HG03095 (cell line): ENCODE results near the gene HSF5.
A peak's percentile ranks its signal among the peaks of the same experiment; 100 is the strongest.

ENCODE experiments used
- ATAC-seq: cut with Tn5 transposase; IDR thresholded peaks from one replicate; pipeline ENCODE4 v1.9.1; 2021; ENCODE audit warnings: moderate library complexity; ENCODE audit not compliant: unreplicated experiment

Gene HSF5

DNA sequence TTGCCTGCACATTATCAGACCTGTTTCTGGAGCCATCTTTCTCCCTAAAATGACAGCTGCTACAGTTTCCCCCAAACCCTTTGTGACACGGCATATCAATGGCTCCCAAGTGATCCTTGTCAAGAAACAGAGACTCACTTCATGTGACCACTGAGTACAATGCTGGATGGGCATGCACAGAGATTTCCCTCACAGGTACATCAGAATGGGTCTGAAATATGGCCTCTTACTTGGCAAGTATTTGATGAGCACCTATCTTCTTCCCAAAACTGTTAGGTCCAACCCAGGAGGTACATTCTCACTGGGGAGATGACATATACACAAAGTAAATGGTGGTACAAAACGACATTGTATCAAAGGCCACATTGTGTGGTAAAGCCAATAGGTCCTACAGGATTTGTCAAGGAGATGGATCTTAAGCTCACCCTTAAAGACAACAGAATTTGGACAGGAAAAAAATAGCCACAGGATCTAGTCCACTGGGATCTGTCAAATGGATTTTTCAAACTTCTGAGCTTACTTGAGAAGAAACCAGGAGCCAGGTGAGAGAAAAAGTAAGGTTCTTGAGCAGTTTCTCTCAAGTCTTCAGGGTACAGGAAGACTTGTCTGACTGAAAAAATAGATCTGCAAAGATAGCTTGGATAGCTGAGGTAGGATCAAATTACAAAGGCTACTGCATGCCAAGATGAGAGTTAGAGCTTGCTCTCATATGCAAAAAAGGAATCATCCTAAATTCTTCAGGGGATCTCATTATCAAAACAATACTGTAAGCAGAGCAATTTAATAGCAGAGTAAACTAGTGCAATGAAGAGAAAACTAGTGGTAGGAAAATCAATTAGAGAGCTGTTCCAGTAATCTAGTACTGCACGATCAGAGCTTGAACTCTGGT lies 99.7 kb downstream of the HSF5 start:
- no peak for ATAC-seq

DNA sequence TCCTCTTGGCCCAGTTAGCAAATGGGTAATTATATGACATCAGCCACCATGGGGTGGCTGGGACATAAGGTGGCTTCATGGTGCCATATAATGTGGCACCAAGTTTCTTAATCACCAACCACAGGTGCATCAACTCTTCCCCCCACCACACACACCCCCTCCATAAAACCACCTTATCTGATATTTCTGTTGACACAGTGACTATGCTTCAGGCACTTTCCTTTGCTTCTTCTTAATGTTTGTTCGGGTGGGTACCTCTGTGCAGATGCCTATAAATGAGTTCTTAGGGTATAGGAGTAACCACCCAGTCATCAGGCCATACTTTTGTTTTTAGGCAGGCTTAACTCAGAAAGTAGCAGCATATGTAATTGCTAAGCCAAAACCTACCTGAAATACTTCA lies 100.4 kb downstream of the HSF5 start:
- ATAC-seq = no peak

DNA sequence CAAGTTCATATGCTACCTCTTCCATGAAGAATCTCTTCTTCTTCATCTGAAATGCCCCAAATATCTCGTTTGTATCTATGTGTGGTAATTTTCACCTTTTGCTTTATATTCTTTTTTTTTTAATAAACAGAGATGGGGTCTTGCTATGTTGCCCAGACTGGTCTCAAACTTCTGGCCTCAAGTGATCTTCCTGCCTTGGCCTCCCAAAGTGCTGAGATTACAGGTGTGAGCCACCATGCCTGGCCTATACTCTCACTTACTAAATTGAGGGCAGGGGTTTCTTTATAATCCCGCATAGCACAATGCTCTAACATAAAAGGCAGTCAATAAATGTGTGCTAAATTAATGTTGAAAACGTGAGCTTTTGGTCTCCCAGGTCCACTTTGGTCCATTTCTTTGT lies 101.5 kb downstream of the HSF5 start:
- ATAC-seq = no peak

DNA sequence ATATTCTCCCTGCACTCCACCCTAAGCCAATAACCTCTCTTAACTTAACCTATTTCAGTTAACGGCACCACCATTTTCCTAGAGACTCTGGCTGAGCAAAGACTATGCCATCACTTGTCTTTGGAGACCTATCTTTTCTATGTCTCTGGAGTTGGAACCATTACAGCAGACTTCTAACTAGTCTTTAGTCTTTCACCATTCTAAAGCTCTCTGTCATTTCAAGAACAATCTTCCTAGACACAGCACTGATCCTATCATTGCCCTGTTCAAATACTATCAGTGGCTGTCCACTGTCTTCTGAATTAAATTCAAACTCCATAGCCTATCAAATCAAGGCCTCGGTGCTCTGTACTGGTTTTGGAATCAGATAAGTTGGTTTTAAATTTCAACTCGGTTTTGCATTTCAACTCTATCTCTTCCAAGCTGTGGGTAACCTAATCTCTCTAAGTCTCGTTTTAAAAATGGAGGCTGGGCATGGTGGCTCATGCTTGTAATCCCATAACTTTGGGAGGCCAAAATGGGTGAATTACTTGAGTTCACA lies 102.8 kb downstream of the HSF5 start:
- ATAC-seq = no peak

DNA sequence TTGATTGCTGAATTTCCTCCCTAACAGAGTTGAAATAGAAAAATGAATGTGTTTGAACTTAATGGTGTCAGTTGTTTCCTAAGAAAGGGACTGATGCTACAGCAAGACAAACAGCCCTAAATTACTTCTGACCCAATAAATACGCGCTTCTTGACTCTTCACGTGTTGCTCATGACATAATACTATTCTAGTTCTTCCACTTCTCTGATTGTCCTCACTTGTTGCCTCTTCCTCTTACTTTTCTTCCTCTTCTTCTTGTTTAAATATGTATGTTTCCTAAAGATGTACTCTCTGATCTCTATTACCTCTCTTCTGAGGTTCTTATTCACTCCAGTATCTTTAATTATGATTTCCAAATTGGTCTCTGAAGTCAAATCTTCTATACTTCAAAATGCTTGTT lies 103.3 kb downstream of the HSF5 start:
- ATAC-seq = no peak

DNA sequence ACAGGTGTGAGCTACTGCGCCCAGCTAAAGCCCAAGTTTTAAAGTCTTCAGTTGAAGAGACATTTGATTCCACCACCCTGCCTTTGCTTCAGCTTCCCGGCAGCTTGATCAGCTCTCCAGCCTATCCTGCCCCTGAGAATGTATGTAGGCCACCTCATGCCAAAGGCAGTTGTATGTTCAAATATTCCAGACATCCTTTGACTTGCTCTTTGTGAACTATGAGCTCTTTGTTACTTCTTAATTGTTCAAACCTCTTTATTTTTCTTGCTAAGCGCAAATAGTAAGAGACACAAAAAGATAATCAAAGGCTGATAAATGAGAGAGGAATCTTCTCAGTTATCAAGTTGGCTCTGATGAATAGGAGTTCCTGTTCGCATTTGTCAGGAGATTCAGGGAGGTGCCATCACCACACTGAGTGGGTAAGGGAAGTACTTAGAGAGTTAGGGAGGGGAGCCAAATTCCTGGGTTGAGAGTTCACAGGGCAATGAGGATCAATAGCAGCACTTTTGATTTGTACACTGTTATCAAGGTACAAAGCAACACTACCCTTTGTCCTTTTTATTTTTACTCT lies 104.2 kb downstream of the HSF5 start:
- no peak for ATAC-seq

DNA sequence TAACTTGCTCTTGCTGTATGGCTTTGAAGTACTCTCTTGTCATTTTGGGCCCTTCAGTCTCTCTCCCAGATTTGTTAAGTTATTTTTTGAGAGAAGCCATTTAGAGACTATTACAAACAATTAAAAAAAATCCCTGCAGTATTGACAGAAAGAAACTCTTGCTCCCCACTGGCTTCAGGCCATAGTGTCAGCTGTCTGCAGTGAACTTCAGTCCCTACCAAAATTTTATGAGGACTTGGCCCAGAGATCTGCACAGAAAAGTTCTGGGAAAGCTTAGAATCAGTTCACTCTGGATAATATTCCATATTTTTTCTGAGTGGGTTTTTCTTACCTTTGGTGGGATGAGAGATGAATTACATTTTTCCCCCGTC lies 105.4 kb downstream of the HSF5 start:
- ATAC-seq = no peak

DNA sequence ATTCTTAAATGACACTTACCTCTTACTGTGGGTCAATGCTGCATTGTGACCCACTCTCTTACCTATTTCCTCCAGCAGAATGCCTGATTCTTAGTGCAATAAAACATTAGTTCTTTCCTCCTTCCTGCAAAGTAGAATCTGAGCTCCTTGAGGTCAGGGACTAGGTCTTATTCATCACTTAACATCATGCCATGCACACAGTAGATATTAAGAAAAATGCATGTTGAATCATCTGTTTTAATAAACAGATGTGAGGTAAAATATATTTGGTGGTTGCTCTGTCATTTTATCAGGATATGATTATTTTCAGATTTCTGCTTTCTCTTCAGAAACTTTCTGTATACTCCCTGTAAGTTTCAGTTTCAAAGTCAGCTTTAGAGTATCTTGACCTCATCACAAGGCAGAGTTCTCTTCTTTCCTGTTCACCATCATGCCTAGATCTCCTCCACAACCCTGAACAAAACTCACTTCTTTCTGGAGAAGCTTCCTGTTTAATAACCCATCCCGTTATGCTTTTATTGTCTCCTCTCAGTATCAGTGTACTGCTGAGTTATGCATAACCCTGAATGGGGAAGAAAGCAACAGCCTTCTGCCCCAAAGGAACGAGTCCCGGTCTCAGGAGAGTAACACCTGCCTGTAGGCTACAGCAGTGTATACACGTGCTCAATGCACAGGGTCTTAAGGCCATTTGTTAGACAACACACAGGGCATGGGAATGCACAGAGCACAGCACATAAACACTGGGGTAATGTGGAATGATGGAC lies 105.9 kb downstream of the HSF5 start:
- peak; percentile 65 for ATAC-seq

DNA sequence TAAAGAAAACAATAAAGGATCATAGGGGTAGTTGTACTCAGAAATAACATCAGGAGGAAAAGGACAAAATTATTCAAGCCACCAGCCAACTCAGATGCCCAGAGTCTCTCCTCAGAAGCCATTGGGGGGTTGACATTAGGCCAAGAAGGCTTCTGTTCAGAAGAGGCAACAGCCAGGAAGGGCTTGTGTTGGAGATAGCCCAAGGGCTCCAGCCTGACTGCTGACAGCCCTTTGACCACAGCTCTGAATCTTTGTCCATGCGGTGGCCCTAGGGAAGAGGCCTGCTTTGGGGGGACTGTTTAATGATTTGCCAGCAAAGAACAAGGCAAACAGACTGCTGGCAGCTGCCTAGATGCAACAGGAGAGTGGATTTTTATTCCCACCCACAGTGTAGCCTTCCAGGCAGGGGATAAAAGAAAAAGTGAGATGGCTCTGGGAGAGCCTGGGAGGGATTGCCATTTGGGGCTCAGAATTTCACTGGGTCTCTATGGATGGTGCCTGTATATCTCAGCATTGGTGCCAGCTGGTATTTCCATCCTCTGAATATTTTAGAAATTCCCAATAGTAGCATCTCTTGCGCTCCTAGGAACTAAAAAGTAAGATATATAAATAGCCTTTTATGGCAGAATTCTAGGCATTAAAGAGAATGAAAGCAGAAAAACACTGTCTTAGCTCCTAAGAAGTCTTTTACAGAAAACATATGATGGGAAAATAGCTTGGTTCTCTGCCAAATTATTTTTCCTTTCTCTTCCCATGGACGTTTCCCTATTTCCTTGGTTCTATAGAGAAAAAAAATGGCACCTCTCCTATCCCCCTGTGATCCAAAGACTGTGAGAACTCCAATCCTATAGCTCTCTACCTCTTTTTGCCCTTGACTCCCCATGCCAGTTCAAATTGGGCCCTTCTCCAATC lies 106.8 kb downstream of the HSF5 start:
- ATAC-seq = no peak

DNA sequence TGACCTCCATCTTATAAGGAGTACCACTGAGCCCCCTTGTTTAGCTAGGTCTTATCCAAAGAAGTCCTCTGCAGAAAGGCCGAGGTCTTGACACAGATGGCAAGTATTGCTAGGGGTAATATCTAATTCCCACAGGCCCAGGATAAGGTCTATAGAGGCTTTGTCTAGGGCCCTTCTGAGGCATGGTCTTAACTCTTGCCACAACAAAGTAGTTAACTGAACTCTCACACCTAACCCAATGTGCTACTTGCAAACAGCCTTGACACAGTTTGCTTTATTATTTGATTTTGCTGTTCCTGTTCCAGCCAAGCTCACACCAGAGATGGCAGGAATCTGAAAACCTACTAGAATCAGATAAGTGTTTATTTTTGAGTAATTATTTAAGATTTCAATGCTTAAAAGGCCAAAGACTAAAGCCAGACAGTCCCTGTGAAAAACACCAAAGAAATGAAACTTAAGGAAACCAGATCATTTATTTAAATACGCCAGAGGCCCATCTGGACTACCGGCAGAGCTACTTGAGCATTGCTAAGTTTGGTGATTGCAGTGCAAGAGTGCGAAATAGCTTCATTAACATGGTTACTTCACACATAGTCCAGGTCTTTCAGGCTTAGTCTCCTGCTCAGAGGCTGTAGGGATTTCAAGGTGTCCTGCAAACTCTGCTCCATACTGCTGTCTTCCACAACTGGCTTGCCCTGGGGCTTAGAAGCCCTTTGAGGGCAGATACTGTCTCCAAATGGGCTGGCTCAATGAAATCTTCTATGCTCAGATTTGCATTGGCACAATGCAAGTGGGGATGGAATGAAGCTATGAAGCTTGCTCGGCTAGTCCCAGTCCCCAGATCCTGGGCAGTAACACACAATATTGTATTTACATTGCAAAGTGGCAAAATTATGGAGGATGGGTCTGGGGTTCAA lies 107.7 kb downstream of the HSF5 start:
- ATAC-seq = no peak

DNA sequence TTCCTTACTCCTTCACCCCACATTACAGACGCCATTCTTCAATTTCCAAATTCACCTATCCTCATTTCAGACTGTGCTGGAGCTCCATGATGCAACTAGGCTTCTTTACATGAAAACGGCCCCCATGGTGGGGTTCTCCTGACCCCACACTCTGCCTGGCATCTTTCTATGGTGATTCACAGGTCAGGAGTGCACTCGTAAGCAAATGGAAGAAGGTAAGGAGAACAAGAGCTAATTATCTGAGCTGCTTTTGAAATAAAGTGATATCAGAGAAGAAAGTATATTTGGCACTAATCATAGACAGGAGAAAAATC lies 108.7 kb downstream of the HSF5 start:
- ATAC-seq = no peak

DNA sequence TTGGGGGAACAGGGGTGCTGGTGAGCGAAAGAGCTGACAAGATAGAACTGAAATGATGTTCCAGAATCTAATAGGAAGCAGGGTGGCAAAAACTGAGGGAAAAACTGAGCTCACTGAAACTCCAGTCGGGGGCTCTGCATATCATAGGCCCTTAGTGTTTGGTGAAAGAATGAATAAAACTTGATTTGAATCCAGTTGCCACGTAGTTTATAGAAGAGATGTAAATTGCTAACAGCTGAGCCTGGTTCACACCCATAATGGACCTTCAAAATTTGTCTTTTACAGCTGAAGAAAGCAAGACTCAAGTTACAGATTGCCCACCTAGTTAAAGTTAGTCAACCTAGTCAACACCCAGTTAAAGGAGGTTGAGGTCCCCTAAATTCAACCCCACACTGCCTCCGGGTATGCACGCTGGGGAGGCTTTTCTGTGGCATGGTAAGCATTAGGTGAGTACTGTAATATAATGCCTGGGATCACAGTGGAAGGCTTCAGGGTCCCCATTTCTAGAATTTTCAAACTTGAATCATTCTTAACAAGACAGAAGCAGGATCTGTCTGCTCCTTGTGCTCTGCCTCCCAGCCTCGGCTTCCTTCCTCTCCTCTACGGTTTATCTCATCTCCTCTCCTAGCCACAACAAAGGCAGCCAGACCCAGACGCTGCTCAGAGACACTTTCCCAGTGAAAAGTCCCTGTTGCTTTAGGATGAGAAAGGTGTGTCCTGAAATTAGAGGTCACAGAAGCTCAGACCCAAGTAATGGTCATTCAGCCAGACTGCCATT lies 109.3 kb downstream of the HSF5 start:
- no peak for ATAC-seq

DNA sequence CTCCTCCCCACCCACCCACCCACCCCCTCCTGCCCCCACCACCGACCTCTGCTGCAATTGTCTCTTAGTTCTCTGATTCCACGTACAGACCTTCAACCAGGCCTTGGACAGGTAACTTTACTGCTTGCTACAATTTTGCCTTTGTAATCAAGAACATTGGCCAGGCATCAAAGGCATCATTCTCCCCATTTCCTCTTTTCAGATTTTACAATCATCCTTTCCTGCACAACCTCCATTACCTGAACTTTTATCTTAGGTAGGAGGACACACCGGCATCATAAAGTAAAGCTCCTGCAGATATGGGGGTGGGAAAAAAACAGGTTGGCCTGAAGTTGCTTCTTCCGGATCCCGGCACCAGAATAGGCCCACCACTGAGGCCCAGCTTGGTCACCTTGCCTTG lies 110.5 kb downstream of the HSF5 start:
- no peak for ATAC-seq

DNA sequence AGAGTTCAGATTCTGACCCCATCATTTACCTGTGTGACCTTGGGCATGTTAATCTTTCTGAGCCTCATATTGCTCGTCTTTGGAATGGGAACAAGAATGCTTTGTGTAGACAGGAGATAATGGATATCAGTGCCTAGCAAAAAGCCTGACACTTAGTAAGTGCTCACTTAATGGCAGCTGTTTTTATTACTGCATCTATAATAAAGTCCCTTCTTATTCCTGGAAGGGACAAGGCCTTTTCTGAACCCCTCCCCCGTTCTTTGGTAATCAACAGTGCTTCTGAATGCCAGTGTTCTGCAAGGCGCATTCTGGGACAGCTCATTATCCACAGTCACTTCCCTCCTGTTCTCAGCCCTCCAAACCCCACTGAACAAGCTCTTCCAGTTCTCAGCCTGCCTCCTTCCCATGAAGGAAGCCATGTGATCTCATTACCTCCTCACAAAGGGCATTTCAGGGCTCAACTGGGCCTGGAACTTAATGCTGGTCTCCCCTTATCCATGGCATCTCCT lies 111.1 kb downstream of the HSF5 start:
- no peak for ATAC-seq

DNA sequence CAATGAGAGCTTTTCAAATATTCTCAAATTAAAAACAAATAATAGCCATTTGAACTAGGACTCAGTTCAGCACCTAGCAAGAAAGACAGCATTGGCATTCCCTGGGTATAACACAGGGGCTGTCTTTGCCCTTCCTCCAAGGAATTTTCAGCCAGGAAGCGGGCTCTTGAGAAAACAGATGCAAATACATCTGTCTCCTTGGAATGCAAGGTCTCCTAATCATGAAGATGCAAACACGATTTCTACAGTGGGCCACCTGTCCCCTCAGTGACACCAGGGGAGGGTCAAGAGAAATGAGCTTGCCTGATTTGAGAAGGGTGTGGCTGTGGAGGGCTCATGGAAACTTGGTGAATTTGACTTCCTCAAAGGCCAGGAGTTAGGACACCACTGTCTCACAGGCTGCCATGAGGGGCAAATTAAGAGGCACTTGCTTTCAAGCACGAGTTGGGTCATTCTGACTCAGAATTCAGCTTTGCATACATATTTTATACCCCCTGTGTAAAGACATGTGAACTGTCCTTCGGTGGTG lies 111.7 kb downstream of the HSF5 start:
- ATAC-seq = no peak

DNA sequence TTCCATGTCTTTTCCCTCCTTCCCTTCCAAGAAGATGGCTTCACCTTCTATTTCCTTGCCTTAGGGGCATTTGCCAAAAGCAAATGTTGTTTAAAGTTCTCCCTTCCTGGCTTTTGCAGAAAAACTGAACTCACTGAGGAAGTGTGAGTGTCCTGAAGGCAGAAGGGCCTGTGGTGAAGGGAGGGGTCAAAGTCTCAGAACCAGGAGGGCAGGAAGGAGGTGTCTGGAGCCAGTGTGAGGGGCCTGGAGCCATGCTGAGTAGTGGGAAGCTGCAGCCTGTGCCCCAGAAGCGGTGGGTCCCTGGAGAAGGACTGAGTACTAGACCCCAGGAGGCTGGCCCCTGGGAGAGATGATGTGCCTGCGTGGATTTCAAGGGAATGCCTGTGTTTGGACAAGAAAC lies 112.4 kb downstream of the HSF5 start:
- ATAC-seq = no peak

DNA sequence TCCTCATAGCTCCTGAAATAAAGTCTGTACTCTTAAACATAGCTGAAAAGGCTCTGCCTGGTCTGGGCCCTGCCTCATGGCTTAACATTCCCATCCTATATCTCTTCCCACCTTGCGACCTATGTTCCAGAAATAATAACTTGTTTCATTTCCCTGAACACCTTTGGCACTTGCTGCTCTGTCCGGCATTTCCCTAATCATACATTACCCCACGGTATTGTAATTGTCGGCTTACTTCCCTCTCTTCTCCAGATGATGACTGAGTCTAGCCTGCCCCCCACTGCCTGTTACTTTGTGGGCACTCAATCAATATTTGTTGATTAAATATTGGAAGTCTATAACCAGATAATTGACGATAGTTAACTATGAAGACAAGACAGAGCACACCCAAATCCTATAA lies 113.0 kb downstream of the HSF5 start:
- ATAC-seq = no peak

DNA sequence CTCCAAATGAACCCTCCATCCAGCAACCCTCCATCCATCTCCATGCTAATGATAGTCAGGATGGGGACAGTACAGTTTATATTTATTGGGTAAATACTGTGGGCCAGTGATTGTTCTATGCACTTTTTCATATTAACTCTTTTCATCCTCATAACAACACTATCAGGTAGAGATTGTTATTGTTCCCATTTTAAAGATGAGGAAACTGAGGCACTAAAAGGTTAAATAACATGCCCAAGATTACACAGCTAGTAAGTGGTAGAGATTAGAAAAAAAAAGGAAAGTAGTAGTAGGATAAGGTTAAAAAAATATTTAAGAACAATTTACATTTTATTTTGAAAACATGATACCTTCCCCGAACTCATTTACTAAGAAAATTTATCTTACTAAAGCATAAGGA lies 114.3 kb downstream of the HSF5 start:
- ATAC-seq = no peak

DNA sequence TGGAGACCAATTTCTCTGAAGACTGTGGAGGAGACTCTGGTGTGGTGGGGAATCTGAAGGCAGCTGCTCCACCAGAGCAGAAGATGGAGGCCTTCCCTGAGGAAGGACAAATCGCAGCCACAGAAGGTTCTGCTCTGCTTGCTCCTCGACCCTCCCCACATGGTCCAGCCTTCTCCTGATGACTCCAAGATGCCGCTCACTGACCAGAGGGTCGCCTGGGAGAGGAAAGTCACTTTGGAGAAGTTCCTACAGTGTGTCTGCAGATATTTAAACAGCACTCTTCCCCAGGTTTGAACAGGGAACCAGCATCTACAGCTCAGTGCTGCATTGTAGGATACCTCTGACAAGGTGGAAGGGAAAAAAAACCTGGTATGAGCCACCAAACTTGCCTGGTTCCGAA lies 115.2 kb downstream of the HSF5 start:
- no peak for ATAC-seq
